Femur (tissue), 1 donor: ENCODE measurements around the gene IL36G.

ENCODE experiments used
- DNase-seq: peaks from one replicate; pipeline ENCODE4 v3.0.0-alpha.2; 2017

Gene IL36G

DNA sequence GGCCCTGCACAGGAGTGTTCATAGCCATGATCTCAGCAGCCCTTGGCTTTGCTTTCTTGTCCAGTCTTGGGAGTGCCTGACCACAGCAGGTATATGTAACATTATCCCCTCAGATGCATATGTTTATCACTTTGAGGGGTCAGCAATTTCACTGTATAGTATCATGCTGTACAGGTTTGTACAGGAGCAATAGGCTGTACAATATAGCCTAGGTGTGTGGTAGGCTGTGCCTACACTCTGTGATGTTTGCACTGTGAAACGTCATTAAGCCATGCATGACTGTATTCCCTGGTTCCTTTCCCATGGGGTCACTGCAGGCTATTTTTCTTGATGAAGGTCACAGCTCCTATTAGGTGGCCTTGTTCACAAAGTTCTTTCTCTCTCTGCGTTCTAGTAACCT is 4.7 kb upstream of the IL36G start:
- DNase-seq, result no peak

- DNase-seq, result no peak
Observed at GRCh38 chr2:112979731-112980130, 1.9 kb downstream of the IL36G start.

DNA sequence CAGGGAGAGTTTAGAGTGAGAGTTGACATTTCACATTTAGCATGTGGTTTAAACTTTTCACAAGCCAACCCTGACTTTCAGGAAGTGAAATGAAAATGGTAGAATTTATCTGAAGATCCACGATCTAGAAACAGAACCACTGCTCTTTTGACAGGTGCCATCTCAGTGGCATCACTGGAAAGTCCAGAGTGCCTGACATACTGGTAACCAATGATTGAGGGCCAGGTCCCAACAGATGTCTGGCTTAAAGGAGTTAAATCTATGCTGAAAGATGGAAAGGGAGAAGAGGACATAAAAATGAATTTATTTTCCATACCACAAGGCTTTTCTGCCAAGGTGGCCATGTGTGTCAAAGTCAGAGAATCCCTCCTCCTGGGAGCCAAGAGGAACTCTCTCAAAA is 2.7 kb downstream of the IL36G start:
- DNase-seq, result no peak

- DNase-seq, result no peak
Observed at GRCh38 chr2:112985090-112985489, 7.3 kb downstream of the IL36G start.

DNA sequence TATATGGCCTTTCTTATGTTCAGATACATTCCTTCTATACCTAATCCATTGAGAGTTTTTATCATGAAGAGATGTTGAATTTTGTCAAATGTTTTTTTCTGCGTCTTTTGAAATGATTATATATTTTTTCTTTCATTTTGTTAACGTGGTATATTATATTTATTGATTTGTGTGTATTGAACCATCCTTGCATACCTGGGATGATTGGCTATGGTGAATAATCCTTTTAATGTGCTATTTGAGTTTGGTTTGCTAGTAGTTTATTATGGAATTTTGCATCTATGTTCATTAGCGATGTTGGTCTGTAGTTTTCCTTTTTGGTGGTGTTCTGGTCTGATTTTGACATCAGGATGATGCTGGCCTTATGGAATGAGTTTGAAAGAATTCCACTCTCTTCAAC is 11.8 kb downstream of the IL36G start:
- no peak for DNase-seq

DNA sequence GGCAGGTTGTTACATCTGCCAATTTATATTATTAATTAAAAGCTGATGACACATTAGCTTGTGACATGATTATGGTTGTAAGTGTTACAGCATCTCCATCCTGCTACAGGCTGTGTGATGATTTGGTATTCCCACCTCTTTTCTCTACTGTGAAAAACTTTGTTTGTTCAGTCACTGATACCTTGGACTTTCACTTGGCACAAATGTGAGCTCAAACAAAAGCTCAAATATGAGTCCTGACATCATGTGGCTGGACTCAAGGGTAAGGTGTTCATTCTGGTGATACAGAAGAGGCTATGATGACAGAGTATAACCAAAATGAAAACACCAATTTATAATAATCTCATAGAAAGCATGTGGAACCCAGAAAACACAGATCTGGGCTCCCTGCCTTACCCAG is 16.0 kb downstream of the IL36G start:
- DNase-seq, result no peak

- no peak for DNase-seq
Observed at GRCh38 chr2:112994648-112995047, 16.8 kb downstream of the IL36G start.

GRCh38 chr2:112995346-112995920 is 17.6 kb downstream of the IL36G start:
- no peak for DNase-seq

DNA sequence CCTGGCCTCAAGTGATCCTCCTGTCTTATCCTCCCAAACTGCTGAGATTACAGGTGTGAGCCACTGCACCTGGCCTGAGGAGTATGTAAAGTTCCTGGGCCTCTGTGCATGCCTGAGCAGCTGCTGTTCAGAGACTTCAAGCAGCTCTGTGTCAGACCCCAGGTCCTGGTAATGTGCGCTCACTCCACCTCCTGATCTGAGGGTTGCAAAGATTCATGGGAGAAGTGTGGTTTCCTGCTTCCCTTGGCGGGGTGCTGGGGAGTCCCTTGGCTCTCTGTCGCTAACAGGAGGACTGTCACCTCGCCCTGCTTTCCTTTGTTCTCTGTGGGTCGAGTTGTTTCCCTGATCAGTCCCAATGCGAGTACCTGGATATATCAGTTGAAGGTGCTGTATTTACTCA is 18.8 kb downstream of the IL36G start:
- no peak for DNase-seq

- DNase-seq, result no peak
Observed at GRCh38 chr2:112997151-112997550, 19.3 kb downstream of the IL36G start.

- no peak for DNase-seq
Observed at GRCh38 chr2:113000436-113000835, 22.6 kb downstream of the IL36G start.

DNA sequence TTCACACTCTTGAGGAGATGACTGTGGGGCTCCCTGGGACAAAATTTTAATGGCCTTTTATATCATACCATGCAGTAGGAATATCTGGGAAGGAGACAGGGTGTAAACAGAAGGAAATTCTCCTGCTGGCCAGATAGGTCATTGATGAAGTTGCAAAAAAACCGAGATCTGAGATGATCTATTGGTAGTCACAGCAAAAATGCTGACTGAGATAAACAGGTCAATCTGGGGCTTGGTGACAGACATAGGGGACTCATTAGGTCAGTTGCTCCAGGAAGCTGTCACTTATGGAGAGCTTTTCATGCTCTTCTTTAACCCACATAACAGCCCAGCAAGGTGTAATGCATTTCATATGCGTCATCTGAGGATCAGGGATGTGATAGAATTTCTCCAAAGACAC is 24.9 kb downstream of the IL36G start:
- no peak for DNase-seq

DNA sequence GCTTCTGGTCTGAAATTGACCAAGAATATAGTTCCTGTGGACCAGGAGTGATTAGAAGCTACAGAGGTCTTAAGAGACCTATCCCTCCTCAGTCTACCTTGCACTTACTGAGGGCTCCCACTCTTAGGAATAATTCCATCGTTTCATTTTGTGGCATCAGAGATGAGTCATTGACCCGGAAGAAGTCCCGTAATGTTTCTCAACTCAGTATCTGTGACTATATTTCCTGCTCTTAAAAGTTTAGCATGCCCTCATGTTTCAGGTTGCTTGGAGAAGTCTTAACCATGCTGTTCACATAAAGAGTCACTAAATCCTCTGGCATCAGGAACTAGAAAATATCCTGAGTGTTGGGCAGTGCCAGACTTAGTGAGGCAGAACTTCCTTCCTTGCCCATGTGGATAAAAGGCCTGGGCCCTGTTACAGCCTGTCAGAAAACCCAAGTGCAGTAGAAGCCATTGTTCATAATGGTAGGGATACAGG is 27.3 kb downstream of the IL36G start, which contains the start of gene IL36A:
Gene IL36A, plus strand, starts transcription at position 430 of the 480 bp plus-strand sequence. CDS start 413 bp downstream, outside the sequence.
- DNase-seq, result no peak

DNA sequence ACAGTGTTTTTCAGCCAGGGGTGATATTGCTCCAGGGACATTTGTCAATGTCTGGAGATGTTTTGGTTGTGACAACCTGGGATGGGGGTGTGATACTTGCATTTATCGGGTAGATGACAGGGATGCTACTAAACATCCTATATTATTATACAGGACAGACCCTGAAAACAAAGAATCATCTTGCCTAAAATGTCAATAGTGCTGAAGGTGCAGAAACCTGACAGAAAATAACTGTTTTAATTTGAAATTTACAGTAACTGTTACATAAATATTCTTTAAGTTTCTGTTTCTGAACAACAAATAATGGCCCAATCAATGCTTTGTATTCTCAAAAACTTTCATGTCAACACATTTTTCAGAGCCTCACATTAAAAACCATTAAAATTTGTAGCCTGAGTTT is 29.4 kb downstream of the IL36G start:
- DNase-seq, result no peak

GRCh38 chr2:113009622-113010021 is 31.8 kb downstream of the IL36G start:
- DNase-seq, result no peak

GRCh38 chr2:113010088-113010487 is 32.3 kb downstream of the IL36G start:
- no peak for DNase-seq

GRCh38 chr2:113011108-113011507 is 33.3 kb downstream of the IL36G start:
- no peak for DNase-seq

GRCh38 chr2:113012436-113013335 is 34.9 kb downstream of the IL36G start:
- DNase-seq, result no peak

DNA sequence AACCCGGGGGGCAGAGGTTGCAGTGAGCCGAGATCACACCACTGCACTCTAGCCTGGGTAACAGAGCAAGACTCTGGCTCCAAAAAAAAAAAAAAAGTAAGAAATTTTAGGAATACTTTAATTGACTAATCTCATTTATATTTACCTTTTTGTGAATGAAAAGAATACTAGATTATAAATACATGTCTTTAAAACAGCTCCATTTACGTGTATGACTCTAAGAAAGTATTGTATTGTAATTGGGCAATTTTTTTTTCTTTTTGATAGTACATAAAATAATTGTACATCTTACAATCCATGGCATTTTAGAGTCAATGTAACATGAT is 35.5 kb downstream of the IL36G start:
- no peak for DNase-seq

DNA sequence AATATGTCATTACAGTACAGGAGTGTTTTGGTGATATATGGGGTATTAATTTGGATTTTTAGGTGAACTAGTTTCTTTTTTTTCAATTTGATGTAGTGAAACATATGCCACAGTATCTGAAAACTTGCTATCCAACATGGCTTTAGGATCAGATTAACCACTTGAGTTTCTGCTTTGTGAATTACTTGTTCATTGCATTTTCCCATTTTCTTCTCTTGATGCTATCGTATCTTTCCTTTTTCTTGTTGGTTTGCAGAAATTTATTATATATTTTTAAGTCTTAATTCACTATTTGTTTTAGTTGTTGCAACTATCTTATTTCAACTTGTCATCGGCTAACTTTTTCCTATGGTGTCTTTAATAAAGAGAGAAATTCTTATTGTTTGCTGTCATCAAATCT is 36.3 kb downstream of the IL36G start:
- no peak for DNase-seq

DNA sequence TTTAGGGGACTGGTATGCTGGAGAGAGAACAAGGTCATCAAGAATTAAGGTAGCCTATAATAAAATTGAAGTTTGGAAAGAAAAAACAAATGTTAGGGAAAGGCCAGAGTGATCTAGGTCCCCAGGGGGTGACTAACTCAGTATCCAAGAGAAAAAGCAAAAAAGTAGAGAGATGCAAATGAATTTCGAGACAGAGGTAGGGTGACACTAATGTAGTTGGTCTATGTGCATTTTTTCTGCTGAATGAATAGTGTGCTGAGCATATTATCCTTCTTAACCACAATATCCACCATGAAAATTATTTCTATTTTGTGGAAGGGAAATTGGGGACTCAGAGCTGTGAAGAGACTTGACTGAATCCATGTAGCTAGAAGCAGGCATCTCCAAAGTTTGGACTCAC is 37.2 kb downstream of the IL36G start:
- DNase-seq, result no peak

DNA sequence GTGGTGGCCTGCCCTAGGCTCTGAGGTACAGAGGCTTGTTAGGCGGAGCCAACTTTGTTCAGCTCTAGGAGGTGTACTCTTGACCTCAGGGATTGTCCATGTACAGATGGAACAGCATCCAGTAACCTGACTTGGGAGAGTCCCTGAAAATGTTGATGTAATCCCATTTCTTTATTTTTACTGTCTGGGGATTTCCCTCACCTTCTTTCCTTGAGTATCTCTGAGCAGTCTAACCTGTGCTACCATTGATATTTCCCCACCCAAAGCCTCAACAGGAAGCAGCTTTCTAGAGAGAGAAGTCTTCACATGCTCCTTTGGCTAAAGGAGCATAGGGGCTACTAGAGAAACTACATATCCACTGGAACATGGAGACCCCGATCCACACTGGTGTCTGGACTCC is 37.8 kb downstream of the IL36G start:
- no peak for DNase-seq

DNA sequence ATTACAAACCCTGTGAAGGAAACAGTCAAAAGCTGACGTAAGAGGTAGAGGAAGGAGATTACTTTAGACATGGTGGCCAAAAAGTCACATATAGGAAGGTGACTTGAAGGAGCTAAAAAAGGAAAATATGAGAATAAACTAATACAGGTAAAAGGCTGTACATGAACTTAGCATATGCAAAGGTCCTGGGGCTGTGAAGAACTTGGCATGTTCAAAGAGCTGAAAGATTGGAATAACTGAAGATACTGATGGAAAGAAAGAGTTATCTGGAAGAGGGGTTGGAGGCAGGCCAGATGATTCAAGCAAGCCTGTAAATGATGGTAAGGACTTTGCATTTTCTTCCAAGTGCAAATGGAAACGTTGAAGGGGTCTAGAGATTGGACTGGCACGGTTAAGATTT is 40.7 kb downstream of the IL36G start:
- DNase-seq, result no peak

- no peak for DNase-seq
Observed at GRCh38 chr2:113021312-113021711, 43.5 kb downstream of the IL36G start.

DNA sequence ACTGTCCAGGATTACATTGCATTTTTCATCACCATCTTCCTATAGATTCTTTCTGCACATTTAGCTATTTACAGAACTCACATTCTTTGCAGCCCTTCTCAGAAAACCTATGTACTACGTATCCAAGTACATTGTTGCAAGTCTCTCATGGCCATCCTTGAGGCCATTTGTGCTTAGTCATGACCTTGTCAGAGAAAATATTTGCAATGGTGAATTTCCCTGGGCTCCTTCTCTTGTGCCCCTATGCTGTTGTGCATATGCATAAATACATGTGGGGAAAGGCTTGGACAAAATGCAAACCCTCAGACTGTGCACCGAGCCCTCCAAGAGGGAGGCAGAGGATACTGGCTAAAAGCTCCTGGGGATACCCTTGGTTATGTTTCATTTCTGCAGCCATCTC is 47.0 kb downstream of the IL36G start:
- no peak for DNase-seq
